Kidney capillary endothelial cell (primary cell): ENCODE results near the gene ALDH2.
"Not testable (repeated sequence)": the region's sequence is repeated elsewhere in the genome, so short reads cannot be mapped to it uniquely, and the experiment has no call there.

Experiments used
- DNase-seq: peaks from one replicate; pipeline ENCODE4 v3.0.0-alpha.2; 2018; ENCODE audit warnings: low spot score

The ALDH2 gene

DNA sequence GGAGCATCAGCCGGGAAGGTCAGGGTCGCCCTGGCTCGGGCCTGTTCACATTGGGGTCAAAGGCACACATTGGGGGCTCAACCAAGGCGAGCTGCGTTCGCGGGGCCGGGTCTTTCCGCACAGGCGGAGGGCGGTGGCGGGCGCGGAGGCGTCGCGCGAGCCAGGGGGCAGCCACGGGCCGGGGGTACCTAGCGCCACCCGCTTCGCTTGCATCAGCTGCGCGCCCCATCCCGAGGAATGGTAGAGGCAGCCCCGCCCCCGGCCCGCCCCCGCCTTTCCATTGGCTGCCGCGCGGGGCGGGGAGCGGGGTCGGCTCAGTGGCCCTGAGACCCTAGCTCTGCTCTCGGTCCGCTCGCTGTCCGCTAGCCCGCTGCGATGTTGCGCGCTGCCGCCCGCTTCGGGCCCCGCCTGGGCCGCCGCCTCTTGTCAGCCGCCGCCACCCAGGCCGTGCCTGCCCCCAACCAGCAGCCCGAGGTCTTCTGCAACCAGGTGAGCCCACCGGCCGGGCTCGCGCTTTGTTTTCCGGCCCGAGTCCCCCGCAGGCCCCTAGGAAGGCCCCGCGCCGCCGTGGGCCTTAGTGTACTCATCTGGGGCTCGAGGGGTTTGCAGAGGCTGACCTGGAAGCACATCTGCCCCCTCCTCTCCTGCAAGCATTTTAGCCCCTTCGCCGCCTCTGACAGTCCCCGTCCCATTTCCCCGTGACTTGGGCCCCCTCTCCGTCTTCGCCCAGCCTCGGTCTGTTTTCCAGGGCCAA lies at the start of gene ALDH2:
TSS of gene ALDH2 (plus strand) at position 326 of the 754 bp plus-strand sequence. CDS start at position 376, 50 bp downstream.
- DNase-seq: no peak

DNA sequence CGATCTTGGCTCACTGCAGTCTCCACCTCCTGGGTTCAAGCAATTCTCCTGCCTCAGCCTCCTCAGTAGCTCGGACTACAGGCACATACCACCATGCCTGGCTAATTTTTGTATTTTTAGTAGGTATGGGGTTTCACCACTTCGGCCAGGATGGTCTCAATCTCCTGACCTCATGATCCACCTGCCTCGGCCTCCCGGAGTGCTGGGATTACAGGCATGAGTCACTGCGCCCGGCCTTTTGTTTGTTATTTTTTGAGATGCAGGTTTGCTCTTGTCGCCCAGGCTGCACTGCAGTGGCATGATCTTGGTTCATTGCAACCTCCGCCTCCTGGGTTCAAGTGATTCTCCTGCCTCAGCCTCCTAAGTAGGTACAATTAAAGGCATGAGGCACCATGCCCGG lies 47.4 kb upstream of the ALDH2 start:
- not testable (repeated sequence) for DNase-seq

DNA sequence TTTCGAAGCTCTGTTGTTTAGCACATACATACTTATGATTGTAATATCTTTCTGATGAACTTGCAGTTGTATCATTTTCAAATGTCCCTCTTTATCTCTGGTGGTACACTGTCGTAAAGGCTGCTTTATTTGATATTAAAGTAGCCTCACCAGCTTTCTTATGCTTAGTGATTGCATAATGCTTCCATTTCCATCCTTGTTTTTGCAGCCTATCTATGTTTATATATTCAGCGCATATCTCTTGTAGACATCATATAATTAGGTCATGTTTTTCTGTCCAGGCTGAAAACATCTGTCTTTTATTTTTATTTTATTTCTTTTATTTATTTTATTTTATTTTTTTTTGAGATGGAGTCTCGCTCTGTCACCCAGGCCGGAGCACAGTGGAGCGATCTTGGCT lies 46.3 kb upstream of the ALDH2 start:
- DNase-seq: no peak

DNA sequence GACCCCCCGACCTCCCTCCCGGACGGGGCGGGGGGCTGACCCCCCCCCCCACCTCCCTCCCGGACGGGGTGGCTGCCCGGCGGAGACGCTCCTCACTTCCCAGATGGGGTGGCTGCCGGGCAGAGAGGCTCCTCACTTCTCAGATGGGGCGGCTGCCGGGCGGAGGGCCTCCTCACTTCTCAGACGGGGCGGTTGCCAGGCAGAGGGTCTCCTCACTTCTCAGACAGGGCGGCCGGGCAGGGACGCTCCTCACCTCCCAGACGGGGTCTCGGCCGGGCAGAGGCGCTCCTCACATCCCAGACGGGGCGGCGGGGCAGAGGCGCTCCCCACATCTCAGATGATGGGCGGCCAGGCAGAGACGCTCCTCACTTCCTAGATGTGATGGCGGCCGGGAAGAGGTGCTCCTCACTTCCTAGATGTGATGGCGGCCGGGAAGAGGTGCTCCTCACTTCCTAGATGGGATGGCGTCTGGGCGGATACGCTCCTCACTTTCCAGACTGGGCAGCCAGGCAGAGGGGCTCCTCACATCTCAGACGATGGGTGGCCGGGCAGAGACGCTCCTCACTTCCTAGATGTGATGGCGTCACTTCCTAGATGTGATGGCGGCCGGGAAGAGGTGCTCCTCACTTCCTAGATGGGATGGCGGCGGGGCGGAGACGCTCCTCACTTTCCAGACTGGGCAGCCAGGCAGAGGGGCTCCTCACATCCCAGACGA lies 42.9 kb upstream of the ALDH2 start:
- DNase-seq: not testable (repeated sequence)

DNA sequence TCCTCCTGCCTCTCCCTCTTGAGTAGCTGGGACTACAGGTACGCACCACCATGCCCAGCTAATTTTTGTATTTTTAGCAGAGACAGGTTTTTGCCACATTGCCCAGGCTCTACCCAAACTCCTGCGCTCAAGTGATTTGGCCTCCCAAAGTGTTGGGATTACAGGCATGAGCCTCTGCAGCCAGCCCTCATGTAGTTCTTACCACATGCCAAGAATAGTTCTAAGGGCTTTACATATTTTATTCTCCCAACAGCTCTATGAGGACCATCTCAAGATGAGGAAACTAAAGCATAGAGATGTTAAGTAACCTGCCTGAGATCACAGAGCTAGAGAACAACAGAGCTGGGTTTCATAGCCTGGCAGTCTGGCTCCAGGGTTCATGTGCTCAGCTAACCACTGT lies 37.9 kb upstream of the ALDH2 start:
- no peak for DNase-seq

DNA sequence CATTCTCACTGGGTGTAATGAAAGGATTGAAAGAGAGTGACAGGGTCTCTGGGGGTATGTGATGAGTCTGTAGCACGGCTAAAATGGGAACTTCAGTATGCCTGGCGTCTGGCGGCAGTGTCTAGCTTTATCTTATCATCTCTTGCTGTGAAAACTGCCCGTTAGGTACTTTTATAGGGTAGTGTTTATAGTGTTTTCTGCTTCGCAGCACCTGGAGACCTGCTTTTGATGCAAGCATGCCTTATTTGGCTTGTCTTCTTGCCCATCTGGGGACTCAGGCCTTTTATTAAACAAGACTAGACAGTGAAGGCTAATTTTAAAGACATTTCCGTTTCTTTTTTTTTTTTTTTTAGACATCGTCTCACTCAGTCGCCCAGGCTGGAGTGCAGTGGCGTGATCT lies 36.3 kb upstream of the ALDH2 start:
- no peak for DNase-seq

DNA sequence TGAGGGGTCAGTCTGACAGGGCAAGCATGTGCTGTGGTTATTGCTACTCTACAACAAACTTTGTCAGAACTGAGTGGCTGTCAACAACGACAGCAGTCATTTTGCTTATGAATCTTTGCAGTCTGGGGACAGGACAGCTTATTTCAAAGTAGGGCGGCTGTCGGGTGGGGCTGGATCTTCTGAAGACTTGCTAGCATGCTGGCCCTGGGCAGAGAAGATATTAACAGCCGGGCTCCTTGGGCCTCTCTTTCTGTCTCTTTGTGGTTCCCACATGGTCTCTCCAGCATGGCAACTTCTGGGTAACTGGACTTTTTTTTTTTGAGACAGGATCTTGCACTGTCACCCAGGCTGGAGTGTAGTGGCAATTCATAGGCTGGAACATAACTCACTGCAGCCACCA lies 33.9 kb upstream of the ALDH2 start:
- no peak for DNase-seq

DNA sequence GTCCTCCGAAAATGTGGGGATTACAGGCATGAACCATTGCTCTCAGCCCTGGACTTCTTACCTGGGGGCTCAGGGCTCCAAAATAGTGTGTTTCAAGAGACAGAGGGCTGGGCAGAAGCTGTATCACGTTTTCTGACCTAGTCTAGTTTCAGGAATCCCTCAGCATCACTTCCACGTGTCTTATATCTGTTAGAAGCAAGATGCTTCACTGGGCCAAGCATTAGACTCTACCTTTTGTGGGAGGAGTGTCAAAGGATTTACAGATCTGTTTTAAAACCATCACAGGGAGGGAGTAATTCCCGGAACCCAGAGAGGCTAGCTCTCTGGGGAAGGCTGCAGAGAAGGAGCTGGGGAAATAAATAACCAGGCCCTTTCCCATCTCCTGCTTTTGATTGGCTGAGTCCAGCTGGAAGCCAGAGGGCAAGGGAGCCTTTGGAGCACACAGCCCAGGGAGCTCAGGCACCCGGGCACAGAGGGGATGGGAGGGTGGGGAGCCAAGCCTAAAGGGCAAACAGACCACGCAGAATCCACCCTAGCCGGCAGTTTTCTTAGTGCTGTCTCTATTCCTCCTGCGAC lies 33.3 kb upstream of the ALDH2 start:
- DNase-seq: no peak

DNA sequence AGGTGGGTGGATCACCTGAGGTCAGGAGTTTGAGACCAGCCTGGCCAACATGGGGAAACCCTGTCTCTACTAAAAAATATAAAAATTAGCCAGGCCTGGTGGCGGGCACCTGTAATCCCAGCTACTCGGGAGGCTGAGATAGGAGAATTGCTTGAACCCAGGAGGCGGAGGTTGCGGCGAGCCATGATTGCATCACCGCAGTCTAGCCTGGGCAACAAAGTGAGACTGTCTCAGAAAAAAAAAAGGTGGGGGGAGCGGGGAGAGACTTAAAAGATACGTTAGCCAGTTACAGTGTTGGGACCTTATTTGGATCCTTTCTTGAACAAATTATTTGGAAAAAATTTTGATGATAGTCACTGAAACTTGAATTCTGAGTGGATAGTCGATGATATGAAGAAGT lies 27.2 kb upstream of the ALDH2 start:
- DNase-seq: not testable (repeated sequence)

DNA sequence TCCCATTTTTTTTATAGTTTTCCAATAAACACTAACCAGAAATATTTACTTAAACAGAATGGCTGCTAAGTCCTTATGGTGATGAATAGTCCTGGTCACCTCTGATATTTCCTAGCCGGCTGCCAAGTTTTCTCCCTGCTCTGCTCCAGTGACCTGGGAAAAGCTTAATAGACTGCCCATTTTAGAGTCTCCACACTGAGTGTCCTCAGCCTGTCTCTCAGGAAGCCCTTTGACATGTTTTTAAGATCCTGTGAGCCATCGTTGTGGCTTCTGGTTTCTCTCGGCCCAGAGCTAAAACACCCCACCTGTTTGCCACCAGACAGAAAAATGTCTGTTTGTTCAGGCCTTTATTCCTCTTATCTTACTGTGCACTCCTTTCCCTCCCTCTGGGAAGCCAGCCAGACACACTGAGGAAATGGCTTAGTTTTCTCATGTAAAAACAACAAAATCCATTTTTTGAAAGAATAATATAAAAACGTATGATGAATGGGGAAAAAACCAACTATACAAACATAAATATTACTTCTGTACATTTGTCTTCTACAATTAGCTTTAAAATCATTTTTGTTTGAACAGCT lies 25.4 kb upstream of the ALDH2 start:
- no peak for DNase-seq

DNA sequence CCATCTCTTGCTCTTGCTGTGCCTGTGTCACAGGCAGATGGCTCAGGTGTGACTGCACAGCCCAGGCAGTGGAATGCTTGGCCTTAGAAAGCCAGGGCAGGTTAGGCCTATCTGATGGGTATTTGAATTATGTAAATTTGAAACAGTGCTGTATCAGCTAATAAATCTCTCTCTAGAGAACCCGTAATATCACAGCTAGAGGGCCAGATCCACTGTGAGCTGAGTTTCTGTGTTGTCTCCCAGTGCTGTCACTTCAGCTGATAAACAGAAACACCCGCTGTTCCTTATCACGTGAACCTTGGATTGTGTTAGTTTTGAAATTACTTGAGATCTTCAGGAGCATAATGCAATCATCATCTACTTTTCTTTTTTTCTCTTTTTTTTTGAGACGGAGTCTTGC lies 21.5 kb upstream of the ALDH2 start:
- DNase-seq: no peak

DNA sequence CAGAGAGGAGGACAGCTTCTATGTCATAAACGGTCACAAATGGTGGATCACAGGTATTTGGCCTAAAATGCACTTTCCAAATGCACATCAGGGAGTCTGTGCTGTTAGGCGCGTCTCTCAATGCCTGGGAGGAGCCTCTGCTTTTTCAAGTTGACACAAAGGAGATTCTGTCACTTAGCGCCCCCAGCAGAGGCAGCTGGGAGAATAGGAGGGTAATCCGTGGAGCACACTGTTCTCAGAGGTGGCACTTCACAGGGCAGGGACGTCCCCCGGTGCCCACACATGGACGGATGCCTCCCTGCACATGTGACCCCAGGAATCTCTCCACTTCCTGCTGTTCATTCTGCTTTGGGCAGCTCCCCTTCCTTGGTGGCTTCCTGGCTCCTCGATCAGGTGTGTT lies 19.4 kb upstream of the ALDH2 start:
- no peak for DNase-seq

DNA sequence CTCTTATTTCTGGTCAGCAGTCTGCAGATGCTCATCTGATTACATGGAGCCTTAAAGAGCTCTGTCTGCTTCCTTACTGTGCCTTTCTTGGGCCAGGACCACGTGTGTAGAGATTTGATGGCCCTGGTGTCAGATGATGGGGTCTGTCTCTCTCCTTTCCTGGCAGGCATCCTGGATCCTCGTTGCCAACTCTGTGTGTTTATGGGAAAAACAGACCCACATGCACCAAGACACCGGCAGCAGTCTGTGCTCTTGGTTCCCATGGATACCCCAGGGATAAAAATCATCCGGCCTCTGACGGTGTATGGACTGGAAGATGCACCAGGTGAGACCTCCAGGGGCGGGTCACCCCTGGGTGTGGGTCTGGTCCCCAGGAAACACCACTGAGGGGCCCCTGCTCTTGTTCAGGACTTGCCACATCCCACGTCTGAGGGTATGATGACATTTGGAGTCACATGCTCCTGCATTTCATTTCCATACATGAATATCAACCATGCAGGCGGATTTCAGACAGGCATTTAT lies 18.5 kb upstream of the ALDH2 start:
- DNase-seq: no peak

DNA sequence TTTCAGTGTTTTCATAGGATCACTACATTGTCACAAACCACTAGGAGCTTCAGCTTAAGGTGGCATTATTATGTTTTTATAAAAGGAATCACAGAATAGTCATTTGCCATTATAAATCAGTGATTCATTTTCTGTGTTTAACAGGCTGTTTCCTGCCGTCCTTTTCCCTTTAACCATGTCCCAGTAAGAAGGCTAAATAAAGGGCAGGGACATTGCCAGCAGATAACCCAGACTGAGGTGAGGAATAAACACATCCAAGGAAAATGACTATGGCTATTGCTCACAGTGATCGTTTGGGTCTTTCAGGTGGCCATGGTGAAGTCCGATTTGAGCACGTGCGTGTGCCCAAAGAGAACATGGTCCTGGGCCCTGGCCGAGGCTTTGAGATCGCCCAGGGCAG lies 17.9 kb upstream of the ALDH2 start:
- peak; percentile 41 for DNase-seq

DNA sequence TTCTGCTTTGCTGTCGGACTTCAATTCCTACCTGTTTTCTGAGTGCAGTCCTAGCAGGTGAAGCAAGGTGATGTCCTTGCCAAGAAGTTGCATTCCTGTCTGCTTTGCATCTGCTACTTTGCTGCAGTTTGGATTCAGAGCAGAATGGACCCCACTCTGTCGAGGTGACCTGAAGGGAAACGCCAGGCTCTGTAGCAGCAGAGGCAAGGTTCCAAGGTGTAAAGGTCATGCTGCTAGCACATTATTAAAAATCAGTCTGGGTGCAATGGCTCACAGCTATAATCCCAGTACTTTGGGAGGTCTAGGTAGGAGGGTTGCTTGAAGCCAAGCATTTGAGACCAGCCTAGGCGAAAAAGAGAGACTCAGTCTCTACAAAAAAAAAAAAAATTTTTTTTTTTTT lies 17.3 kb upstream of the ALDH2 start:
- no peak for DNase-seq

DNA sequence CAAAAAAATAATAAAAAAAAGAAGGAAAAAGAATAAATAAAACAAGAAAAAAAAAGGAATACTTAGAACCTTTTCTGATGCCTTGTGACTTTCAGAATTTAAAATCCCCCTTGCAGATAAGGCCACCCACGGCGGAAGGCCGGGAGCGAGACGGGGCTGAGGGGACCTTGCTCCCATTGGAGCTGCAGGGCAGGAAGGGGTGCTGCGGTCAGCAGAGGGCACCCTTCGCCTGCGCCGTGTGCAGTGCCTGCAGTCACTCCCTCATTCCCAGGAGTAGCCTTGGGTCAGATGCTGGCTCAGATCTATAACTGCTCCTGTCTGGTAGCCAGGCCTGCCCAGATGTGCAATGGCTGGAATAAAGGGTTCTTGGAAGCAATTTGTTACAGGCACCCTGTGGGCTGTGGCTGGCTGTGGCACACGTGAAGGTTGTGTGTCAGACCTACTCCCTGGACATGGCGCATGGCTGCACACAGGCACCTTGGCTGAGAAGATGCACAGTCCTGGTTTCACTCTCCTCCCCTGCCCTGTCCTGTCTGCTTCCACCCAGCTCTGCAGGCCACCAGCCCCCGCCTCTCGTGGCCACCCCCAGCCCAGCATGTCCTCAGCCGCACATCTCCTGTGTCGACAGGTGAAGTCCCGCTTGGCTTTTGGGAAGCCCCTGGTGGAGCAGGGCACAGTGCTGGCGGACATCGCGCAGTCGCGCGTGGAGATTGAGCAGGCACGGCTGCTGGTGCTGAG lies 13.4 kb upstream of the ALDH2 start:
- peak; percentile 24 for DNase-seq

DNA sequence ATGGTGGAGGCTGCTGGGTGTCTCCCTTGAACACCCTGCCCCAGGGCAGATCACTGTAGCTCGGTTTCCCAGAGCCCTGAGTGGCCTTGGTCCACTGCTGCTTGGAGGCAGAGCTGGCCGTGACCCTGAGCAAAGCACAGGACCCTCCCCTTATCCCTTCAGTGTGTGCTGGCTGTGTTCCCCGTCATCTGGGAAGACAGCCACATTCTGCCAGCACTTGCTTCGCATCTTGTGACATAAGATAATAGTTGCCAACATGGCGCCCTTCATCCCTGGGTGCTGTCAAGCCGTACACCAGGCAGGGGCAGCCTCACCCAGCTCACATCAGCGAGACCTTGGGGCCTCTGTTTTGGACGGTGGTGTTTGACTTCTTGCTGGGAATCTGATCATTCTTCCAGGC lies 12.1 kb upstream of the ALDH2 start:
- no peak for DNase-seq

DNA sequence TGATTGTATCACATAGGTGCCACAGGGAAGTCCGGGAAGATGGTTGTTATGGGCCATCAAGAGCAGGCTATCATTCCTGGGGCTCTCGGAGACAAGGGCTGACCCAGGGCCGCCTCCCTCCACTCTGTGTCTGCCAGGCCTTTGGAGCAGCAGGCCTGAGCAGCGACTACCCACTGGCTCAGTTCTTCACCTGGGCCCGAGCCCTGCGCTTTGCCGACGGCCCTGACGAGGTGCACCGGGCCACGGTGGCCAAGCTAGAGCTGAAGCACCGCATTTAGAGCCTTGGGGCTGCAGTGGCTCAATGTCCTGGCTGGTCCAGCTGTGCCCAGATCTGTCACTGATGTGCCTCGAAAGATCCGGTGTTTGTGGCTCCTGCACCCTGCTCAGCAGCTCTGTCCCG lies 10.5 kb upstream of the ALDH2 start:
- DNase-seq: no peak

DNA sequence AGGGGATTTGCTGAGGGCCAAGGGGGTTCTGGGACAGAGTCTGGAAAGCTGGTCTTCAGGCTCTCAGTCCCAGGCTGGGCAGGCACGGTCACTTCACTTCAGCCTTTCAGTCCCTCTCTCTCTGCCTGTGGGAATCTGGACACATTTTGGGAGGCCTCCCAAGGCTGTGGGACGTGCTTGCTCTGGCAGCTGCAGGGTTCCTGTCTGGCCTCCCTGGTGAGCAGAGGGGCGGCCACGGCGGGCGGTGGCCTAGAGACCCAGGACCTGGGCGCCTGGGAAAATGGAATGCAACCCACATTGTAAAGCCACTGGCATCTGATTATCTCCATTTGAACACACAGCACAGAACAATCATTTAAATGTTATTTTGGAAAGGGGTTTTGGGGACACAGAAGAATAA lies 10.1 kb upstream of the ALDH2 start:
- DNase-seq: no peak

DNA sequence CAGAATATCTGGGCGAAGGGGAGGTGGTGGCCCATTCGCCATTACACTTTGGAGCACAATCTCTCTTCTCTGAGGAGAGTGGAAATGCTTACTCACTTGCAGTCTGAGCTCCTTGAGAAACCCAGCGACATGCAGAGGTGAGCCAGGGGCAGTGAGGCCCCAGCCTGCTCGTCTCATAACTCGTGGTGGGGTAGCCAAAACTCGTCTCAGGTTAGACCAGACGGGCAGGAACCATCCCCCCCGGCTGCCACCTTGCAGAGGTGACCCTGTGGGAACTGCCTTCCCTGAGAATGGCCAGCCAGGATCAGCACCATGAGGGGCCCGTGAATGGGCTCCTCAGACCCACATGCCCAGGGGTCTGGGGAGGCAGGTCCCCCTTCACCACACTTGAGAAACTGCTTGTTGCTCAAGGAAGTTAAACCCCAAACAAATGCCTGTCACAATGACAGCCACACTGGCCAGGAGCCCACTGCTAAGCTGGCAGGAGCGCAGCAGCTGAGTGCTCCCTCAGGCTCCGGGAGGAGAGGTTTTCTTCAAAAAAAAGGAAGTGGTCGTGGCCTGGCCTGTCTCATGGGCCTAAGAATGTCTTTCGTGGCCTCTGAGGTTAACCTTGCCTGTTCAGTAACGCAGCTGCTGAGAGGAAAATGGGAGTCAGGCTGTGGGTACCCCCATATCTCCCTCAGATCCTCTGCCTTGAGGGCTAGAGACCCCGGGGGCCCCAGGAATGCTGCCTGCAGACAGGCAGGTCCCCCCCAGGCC lies 9.2 kb upstream of the ALDH2 start:
- DNase-seq: no peak

DNA sequence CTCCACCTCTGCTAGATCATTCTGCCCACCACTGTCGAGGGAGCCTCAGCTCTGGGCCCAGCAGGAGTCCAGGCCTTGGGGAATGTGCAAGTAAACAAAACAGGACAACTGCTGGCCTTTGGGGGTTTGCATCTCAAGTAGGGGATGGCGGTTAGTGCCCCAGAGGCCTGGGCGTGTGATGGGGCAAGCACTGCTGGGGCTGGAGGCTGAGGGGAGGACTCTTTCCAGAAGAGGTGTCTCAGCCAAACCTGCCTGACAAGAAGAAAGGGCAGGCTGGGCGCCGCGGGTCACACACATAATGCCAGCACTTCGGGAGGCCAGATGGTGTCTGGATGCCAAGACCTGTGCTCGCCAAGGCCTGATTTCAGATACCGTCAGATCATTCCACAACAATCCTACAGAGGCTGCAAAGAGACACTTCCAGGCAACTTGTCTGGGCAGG lies 8.6 kb upstream of the ALDH2 start:
- DNase-seq: no peak
